ENCODE measurements around the gene CEACAM4.
A peak's percentile ranks its signal among the peaks of the same experiment; 100 is the strongest.

Gene CEACAM4

DNA sequence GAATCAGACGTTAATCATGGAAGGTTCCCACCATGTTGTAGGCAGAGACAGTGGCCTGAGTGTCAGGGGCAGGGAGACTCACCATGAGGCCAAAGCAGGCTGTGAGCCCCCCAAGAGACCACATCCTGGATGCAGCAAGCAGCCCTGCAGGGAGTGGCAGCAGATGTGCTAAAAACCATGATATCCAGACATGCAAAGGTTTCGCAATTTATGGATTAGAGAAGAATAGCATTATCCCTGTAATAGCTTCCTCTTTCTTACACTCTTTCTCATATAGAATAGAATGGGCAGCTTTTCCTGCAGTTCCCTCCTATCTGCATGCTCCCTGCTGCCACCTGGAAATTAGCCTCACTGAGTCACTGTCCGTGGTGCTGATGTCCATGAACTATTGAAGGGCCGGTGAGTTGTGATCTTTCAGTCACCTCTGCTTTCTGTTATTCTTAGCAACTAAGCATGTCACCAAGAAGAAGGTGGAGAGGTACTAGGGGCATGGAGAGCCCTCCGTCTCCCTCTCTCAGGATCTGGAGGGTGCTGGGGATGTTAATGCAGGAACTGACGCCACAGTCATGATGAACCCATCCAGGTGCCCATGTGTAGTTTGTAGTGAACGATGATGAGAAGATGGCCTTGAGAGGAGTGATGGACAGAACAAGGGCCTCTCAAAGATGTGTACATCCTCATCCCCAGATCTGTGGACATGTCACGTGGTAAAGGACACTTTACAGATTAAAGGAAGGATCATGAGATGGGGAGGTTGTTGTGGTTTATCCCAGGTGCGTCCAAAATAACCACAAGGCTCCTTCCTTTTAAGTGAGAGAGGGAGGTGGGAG, 9.9 kb downstream of the CEACAM4 start:
- DNase-seq: no peak

DNA sequence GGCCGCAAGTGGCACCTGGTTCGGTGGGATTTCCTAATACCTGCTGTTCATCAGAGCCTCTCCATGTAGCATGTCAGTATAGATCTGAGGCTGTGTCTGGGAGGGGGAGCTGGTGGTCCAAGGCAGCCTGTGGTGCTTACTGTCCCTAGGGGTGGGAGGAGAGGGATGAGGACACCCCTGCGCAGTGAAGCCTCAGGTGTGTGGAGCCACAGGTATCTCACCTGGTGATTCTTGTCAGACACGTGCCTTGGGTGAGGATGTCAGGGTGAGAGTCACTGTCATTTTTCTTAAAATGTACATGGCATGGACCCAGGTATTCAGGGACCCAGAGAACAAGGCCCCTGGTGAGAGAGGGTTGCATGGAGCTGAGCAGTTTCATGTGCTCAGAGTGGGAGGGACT, 11.7 kb downstream of the CEACAM4 start:
- no peak for DNase-seq

DNA sequence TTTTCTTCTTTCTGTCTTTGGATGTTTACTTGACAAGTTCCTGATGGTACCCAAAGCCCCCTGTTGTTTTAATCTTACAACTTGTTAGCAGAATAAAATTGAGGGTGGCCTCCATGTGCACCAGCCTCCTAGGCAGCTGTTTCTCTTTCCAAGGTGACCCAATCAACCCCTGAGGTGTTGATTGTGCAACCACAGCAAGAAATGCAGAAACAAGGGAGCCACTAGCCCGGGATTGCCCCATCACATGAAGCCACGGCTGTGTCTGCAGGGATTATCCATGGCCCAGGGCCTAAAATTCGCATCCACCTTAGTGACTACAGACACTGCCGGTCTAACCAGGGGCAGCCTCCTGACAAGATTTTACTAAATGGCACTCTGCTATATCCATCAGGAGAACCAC, 14.4 kb downstream of the CEACAM4 start:
- no peak for DNase-seq

DNA sequence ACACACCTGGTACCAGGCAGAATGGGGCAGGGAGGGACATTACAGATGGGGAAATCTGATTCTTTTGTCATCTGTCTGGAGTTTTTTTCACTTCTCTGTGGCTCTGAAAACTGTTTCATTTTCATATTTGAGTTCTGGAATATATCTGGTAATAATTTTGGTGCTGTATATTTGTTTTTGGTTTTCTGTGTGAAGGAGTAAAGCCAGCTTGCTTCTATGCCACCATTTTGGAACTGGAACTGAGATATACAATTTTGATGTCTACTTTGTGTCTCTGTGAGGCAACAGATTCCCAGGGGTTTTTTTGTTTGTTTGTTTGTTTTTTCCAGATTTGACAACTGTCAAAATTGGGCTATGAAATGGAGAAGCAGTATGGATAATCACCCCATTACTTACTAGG, 16.1 kb downstream of the CEACAM4 start:
- no peak for DNase-seq

DNA sequence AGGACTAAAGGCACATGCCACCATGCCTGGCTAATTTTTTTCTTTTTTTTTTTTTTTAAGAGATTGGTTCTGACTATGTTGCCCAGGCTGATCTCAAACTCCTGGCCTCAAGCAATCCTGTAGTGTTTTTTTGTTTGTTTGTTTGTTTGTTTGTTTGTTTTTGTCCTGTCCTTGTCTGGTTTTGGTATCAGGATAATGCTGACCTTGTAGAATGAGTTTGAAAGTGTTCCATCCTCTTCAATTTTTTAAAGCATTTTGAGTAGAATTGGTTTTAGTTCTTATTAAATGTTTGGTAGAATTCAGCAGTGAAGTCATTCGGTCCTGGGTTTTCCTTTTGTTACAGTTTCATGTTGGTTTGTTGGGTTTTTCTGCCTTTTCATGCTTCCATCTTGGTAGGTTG, 19.2 kb downstream of the CEACAM4 start:
- DNase-seq: no peak

DNA sequence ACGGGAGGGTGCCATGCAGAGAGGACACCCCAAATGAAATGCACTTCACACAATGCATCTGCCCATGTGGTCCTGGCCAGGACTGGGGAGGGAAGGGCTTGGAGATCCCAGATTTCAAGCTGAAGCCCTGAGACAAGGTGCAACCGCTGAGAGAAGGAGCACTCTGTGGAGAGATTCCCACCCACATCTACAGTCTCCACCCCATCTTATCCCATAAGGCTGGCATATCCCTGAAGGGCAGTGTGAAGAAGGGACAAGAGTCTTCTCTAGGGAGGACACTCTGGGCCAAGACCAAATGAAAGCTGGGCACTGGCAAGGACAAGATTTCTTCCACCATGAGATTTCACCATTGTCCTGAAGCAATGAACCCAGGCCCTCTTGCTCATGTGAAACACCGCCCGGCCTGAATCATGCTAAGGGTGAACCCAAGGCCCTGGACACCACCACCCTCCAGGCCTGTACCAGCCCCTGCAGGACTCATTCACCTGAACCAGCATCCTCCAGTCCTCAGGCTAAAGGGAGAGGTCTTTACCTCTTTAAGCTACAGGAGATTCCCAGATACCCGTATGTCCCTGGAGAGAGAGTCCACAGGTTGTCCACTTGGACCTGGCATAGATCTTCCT, 20.5 kb downstream of the CEACAM4 start:
- DNase-seq: no peak

DNA sequence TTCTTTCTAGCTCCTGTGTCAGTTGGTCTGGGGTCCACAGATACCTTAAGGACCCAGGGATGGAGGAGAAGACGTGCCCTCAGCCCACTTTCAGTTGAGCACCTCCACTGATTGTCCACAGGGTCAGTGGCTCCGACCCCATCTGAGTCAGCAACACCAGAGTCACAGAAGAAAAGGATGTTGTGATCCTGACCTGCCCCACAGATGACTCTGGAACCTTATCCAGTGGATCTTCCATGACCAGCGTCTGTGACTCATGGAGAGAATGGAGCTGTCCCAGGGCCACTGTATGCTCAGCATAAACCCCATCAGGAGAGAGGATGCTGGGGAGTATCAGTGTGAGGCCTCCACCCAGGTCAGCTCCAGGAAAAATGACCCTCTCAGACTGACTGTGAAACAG, 22.0 kb downstream of the CEACAM4 start:
- DNase-seq: no peak

DNA sequence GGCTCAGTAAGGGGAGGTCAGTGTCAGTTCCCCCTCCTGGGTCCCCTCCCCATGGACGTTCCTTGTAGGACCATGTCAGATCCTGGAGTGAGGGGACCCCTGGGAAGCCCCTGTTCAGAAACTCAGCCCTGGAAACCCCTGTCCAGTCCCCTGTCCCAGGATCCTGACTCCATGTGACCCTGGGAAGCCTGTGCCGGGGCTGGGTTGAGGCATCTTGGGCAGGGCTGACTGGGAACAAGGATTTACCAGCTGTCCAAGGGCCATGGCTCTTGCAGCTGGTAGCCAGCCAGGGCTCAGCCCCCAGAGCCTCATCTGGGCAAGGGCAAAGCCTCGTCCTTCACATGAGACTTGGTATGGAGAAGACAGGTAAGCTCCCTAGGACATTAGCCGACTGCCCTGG, 25.1 kb downstream of the CEACAM4 start:
- no peak for DNase-seq

DNA sequence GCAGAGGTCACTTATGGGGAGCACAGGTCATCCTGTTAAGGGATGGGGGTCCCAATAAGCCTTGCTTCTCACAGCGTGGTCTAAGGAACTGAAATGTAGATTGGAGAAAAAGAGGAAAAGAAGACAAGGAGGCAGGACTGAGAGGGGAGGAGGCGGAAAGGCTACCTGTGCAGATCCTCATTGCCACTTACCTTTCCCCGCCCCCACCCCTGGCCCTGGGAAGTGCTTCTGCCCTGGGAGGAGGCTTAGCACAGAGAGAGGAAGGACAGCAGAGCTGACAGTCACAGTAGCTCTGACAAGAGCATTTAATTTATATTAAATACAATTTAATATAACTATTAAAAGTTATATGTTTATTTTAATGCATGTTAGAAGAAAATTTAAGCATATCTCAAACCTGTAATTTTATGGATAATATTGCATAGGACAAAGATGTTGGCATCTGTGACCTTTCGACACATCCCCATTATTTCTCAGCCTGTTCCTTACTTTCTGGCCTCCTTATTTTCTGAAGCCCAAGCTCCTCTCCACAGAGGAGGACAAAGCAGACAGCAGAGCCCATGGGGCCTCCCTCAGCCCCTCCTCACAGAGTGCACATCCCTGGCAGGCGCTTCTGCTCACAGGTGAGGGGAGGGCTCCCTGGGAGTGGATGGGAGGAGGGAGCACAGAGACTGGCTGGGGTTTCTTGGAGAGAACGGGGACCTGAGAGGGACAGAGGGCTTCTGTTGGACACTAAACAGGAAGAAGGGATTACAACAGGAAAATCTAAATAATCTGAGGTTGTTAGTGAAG, 27.5 kb downstream of the CEACAM4 start:
- DNase-seq: no peak

DNA sequence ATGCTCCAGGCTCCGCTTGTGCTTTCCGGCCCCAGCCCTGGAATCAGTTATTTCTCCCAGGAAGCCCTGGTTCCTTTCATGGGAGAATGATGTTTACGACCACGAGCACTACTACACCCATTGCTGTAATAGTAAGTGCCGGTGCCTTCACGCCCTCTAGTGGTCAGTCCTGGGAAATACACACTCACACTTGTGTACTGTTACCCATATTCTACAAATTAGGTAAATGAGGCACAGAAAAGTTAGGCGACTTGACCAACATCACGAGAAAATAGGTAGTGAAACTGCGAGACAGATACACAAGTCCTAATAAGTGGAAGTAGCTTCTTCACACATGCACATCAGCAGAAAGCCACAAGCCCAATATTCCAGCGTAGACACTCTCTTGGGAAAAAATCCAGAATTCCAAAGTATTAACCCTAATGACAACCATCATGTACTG, 29.3 kb downstream of the CEACAM4 start:
- peak; percentile 60 for DNase-seq

DNA sequence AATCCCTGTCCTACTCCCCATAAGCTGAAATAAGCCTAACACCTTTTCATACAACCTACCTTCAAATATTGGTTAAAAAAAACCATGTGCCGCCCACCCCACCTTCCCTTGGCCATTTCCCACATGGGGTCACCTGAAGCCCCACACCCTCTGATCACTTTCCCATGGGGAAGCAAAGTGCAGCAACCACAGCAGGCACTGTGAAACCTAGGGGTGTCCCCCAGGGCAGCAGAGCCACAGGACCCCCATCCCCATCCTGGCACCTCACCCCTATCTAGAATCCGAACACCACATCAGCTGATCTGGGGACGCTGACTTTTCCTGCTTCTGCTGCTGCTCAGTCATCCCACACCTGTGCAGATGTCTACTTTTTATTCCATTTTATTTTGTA, 31.0 kb downstream of the CEACAM4 start:
- no peak for DNase-seq

DNA sequence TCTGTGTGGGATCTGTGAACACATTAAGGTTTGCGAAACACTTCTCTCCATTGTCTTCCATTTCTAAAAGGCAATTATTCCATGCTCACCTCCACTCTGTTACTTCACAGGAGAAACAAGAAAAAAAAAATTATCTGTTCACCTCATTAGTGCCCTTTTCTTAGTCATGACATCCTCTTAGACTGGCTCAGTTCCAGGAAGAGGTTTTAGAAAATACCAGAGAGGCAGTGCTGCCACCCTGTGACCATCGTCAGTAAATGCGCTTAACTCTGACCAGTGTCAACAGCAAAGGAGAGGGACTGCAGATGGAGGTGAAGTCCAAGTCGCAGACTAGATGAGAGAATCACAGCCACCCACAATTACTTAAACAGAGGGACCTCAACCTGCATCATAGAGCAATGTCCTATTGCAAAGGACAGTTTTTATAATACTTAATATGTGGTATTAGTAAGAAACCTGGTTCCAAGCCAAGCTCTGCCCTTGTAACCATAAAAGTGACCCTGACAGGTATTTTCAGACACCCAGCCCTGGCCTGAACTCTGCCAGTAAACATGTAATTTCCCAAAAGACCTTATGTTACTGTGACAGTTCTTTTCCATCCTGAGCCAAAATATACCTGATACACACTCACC, 31.5 kb downstream of the CEACAM4 start:
- peak; percentile 50 for DNase-seq

DNA sequence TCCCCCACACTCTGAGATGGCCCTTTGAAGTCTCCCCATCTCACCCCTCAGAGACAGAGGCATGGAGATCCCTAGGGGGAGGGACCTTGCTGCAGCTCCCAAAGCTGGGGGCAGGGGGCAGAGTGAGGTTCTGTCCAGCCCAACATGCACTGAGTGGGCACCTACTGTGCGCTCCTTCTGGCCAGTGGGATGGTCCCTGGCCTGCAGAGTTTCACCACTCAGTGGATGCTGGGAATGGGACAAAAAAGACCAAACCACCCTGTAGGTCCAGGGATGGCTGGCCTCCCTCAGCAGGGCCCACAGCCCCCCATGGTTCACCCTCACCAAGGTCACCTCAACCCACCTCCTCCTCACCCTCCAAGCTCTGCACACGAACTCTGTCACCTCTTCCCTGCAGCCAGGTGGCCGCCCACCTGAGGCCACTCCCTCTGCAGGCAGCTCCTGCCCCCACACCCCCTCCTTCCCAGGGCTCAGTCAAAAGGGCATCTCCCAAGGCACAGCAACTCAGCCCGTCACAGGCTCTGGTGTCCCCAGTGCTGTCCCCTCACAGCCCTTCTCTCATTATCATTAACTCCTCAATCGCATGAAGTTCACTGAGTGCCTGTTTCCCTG, 34.8 kb downstream of the CEACAM4 start:
- DNase-seq: no peak

DNA sequence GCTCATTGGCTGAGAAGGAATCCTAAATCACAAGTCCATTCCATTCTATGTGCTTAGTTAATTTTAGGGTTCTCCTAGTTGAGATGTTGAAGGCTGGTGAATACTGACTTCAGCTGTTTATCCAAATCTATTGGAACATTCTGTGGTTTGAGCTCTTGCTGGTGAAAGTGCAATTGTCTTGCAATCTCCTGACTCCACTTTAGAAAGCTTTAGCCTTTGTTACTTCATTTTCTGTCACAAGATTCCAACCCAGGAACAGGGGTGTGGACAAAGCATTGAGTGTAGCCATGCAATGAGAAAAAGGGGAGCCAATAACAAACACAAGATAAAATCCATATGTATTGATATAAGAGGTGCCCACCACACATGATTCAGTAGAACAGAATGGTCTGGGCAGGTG, 35.9 kb downstream of the CEACAM4 start:
- no peak for DNase-seq

DNA sequence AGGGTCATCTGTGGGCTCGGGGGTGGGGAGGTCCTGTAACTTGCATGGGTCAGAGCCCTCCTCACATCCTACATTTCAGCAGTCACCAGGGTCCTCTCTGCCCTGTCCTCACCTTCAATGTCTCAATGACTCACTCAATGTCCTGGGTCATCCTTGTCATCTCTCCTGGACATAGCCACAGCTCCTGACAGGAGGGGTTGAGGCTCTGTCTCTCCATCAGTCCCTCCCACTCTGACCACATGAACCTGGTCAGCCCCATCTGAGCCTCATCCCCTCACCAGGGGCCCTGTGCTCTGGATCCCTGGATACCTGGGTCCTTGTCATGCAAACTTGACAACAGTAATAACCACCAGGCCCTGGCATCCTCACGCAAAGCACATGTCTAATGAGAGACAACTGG, 37.5 kb downstream of the CEACAM4 start:
- no peak for DNase-seq

DNA sequence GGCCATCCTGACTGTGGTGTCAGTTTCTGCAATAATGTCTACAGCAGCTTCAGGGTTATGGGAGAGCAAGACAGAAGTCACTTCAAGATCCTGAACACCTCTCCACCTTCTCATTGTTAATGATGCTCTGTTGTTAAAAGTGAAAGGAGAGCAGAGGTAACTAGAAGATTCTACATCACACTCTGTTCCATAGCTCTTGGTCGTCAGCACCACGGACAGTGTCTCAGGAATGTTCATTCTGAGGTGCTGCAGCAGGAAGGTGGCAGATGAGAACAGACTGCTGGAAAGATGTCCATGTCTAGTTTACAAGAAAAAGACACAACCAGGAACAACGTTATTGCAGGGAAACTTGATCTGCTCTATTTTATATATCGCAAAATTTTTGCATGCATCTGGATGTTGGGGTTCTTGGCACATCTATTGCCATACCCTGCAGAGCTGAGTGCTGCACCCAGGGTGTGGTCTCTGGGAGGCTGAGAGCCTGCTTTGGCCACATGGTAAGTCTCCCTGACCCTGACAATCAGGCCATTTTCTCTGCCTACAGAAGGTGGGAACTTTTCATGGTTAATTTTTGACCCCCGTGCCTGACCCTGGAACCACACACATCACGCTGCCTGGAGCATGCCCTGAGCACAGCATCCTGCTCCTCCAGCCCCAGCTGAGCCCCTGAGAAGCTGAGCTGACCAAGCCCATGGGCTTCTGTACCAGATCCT, 38.2 kb downstream of the CEACAM4 start:
- no peak for DNase-seq

DNA sequence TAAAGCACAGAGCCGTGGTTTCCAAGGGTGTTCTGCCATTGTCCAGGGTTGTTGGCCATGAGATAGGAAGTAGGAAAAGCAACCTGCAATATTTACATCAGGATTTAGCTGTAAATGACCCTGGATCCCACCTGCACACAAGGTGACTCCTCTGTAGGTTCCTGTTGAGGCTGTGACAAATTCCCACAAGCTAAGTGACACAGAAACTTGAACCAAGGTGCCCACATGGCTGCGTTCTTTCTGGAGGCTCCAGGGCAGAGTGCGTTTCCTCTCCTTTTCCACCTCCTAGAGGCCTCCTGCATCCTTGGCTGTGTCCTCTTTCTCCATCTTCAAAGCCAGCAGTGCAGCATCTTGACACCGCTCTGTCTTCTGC, 39.0 kb downstream of the CEACAM4 start:
- DNase-seq: no peak

DNA sequence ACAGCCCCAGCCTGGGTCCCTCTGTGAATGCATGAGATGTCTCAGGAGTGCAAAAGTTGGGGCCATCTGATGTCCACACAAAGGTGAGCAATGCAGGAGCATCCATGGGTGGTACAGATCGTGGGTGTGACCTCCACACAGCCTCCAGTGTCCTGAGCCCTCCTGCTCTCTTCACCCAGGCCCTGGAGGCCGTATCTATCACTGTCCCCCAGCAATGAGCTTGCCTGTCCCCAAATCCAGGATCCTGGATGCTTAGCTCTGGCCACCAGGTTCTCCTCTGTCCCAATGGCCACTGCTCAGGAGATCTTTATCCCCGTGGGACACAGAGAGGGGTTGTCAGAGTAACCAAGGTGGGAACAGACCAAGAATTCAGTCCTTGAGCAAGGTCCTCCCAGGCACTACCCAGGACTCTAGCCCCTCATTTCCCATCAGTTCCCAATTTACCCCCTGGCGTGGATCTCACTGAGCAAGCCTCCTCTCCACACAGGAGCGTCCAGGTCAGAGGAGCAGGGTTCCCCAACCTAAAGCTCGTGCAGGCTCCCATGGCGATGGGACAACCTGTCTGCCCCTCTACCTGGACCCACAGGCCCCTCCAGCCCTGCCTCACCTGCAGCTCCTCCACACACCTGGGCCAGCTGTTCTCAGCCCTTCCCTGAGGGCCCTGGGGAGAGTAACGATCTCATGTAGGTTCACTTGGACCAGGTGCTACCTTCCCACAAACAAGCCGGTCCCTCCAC, 39.6 kb downstream of the CEACAM4 start:
- no peak for DNase-seq

DNA sequence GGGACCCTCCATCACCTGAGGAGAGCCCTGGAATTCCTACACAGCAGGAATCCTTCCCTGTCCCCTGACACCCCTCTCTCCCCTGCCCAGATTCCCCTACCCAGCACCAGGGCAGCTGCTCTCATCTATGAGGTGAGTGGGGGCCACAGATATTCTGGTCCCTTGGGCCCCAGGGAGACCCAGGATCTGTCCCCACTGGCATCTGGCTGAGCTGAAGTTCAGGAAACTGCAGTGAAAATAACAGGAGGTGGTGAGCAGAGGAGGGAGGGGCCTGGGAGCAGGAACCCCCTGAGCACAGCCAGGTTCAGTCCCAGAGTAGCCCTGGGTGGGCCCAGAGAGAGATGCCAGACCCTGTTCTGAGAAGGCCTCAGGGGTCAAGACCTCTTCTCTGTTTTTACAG, 40.8 kb downstream of the CEACAM4 start:
- DNase-seq: no peak

DNA sequence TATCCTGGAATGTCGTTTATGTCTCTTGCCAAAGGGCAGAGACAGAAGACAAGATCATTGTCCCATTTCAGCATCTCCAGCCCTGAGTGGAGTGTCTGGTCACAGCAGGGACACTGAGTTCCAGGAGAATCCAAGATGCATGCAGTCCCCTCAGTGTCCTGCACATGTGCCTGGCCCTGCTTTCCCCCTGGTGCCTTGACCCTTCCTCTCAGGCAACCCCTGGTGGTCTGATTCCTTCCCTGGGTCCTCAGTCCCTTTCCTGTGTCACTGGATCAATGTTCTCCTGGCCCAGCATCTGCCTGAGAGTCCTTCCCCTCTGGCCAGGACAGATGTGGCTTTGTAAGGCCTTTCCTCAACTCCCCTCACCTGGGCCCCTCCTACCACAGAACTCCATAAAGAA, 41.9 kb downstream of the CEACAM4 start:
- no peak for DNase-seq

DNA sequence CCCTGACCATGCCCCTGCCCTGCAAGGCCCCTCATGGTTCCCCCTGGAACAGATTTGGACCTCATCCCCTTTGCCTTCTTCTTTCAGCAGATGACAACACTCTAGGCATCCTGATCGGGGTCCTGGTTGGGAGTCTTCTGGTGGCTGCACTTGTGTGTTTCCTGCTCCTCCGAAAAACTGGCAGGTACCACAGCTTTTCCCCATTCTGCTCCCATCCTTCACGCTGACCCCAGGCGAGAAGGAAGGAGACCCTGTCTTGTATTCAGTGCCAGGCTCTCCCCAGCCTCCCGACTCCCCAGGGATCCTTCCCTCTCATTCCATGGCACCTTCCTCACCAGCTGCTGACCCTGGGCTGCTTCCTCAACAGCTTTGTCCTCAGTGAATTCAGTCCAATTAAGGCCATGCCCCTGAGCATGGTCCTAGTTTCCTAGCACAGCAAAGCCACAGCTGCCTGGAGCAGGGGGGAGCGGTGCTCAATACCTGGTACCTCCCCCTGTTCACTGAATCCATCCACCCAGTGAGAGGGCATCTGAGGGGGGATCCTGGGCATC, 42.5 kb downstream of the CEACAM4 start:
- DNase-seq: no peak

All from NCI-H1436 (cell line).